Astrocyte of the spinal cord (primary cell): ENCODE data around the gene BTBD8.

Experiments
- DNase-seq: peaks from one replicate; pipeline ENCODE4 v3.0.0; 2011; ENCODE audit warnings: low read depth, low spot score
- H3K4me3 ChIP-seq: 2 replicates; pipeline ENCODE4 v1.5.1; 2011; ENCODE audit warnings: low read depth, mild to moderate bottlenecking, low read length, moderate library complexity
- in situ Hi-C: cut with HindIII; loops from 2 replicates; pipeline ENCODE4 v1.10.0; 2017; ENCODE audit warnings: low sequenced_read_pairs
- TF ChIP-seq, protein P1 (sequence below): IDR thresholded peaks from 2 replicates; pipeline ENCODE4 v1.5.1; 2012; ENCODE audit warnings: low read depth, mild to moderate bottlenecking, low read length, inconsistent platforms

BTBD8 gene

DNA sequence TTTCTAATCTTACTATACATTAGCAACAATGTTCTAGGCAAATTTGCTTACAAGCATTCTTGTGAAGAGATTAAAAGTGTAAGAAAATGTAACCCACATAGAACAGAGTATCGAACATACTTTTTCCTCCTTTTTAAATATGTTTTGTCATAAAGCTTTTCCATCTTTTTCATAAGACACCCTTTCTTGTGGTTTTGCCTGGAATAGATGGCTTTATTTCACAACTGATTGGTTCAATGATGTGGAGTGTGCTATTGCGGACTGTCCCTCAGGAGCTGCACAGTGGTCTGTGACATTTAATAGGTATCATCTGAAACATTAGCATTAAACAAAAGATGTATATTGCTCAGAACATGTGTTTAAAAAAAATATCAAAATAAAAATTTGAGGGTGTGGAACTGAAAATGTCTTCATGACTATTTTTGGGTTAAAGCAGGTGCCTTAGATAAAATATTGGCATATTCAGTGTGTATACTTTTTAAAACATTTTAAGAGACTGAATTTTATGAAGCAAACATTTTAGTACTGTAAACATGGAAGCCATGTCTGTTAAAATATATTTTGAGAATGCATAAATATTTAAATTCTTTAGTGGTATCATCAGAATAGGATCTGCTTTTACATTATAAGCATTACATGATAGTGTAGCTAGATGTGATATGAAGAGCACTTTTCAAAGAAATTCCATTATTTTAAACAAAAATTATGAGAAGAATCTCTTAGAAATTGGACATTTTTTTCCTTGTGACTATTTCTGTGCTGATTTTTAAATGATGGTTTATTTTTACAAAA lies 89.3 kb downstream of the BTBD8 start:
- DNase-seq, result no peak
- TF ChIP-seq, protein P1, sequence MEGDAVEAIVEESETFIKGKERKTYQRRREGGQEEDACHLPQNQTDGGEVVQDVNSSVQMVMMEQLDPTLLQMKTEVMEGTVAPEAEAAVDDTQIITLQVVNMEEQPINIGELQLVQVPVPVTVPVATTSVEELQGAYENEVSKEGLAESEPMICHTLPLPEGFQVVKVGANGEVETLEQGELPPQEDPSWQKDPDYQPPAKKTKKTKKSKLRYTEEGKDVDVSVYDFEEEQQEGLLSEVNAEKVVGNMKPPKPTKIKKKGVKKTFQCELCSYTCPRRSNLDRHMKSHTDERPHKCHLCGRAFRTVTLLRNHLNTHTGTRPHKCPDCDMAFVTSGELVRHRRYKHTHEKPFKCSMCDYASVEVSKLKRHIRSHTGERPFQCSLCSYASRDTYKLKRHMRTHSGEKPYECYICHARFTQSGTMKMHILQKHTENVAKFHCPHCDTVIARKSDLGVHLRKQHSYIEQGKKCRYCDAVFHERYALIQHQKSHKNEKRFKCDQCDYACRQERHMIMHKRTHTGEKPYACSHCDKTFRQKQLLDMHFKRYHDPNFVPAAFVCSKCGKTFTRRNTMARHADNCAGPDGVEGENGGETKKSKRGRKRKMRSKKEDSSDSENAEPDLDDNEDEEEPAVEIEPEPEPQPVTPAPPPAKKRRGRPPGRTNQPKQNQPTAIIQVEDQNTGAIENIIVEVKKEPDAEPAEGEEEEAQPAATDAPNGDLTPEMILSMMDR, result no peak
- in situ Hi-C loops, result no loop called here
- H3K4me3 ChIP-seq, result no peak overlapping the region

DNA sequence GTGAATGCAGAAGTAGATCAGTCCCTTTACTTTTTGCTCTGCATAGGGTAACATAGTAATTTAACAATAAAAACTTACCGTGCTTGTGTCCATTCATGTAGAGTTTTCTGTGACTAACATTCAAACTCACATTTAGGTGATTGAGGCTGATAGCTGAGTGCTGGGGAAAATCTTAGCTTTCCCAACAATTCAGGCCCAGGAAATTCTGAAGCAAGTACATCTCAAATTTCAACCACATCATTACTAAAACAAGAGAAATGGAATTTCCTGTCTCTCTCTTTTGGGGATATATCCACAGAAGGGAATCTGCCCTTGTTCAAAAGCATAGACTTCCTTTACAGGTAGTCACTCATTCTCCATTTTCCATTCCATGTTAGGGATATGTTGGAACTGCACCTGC lies 104.5 kb downstream of the BTBD8 start:
- peak; percentile 83 for DNase-seq
- TF ChIP-seq, protein P1, result no peak
- in situ Hi-C loops, result no loop called here
- H3K4me3 ChIP-seq, result no peak overlapping the region

DNA sequence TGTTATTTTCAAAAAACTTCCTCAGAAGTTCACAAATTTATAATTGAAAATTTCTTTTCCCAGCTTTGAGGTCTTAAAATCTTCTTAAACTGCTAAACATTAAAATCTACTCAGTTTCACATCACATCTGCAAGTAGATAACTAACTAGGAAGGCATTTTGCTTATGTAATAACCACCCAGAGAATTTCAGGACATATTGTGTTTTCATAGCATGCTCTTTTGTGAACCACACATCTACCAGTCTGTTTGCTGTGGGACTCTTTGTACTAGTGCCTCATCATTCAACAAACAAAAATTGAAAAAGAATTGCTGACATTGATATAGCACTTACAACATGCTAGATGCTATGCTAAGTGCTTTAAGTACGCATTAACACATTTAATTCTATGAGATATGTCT lies 105.9 kb downstream of the BTBD8 start:
- in situ Hi-C loops, result no loop called here
- DNase-seq, result peak; percentile 65
- TF ChIP-seq, protein P1, result no peak
- no peak overlapping the region for H3K4me3 ChIP-seq

DNA sequence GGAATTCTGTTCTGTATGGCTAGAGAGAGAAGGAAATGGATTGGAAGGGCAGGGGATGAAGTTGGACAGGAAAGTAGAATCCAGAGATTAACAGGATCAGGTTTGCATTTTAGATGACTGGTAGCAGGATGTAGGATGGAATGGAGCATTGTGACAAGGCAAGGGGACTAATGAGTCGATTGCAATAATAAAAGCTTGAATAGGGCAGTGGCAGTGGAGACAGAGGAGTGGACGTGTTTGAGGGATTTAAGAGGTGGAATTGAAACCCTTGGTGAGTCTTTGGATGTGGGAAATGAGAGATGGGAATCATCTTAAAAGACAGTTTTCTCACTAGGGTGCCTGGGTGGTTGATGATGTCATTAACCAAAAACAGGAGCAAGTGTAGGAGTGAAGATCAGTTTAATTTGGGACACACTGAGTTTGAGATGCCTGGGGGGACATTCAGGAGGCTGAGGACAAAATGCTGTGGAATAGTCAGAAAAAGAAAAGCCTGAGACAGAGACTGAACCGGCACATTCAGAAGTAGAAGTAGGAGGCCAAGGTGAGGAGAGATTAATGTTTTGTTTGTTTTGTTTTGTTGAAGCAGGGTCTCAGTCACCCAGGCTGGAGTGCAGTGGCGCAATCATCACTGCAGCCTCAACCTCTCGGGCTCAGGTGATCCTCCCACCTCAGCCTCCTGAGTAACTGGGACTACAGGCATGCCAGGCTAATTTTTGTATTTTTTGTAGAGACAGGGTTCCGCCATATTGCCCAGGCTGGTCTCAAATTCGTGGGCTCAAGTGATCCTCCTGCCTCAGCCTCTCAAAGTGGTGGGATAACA lies 108.5 kb downstream of the BTBD8 start:
- no peak for DNase-seq
- in situ Hi-C loops, result no loop called here
- H3K4me3 ChIP-seq, result no peak overlapping the region
- TF ChIP-seq, protein P1, result no peak

DNA sequence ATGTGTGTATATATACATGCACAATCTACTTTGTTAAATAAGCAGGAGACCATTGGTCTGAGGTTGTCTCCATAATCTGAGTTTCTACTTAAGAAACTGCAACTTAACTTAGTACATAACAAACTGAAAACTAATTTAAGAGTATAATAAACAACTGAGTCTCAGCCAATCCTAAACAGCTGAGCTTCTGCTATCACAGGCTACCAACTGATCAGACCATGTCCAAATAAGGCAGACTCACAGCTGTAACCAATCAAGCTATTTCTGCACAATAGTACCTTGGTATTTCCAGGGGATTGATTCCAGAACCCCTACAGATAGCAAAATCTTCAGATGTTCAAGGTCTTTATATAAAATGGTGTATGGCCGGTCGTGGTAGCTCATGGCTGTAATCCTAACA lies 111.6 kb downstream of the BTBD8 start:
- DNase-seq, result no peak
- in situ Hi-C loops, result no loop called here
- no peak overlapping the region for H3K4me3 ChIP-seq
- TF ChIP-seq, protein P1, result no peak

DNA sequence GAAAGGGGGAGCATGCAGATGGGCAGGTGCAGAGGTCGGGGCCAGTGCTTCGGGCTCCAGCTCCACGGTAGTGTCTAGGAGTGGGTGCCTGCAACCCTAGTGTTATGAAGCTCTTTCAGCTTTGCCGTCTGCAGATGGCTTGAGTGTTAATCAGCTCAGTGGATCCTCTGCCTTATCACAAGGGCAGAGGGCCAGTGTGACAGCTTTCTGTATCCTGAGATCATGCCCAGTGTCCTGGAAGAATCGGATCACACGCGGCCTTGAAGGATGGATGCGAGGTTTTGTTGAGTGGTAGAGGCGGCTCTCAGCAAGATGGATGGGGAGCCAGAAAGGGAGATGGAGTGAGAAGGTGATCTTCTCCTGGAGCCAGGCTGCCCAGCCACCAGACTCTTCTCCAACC lies 112.1 kb downstream of the BTBD8 start:
- TF ChIP-seq, protein P1, result no peak
- DNase-seq, result no peak

More for the DNA sequence above, 112.1 kb downstream of the BTBD8 start:
- H3K4me3 ChIP-seq, result no peak overlapping the region
- in situ Hi-C loops, result no loop called here
